K562 (cell line): ENCODE results near the gene EVPL. TPM values are rescaled to one million over a fixed set of nuclear protein-coding genes. Genes with fewer than 3 reads are reported as not detected.
A peak's percentile ranks its signal among the peaks of the same experiment; 100 is the strongest.

Source experiments
- ARID2 ChIP-seq: fragments of 450-650 bp; IDR thresholded peaks from 2 replicates; pipeline ENCODE4 v1.6.1; 2017; ENCODE audit warnings: antibody characterized with exemption, mild to moderate bottlenecking
- ATF3 ChIP-seq, 2 experiments: fragments of 450-650 bp in 1 of 2; sonication (generic) in 1 of 2; formaldehyde crosslinking in 1 of 2; IDR thresholded peaks in 1 of 2; conservative IDR thresholded peaks in 1 of 2; 2 replicates each; pipeline versions ENCODE4 v1.6.1 to v1.8.1; 2016 to 2023; ENCODE audit warnings: mild to moderate bottlenecking in 2 of 2, moderate library complexity in 2 of 2, inconsistent platforms in 1 of 2, missing genetic modification reagents in 1 of 2
- CEBPG ChIP-seq, 3 experiments: fragments of 200-800 bp in 1 of 3; sonication (Bioruptor generic) in 1 of 3; sonication (generic) in 1 of 3; formaldehyde crosslinking in 1 of 3; IDR thresholded peaks in 2 of 3; conservative IDR thresholded peaks in 1 of 3; 2 replicates each; pipeline versions ENCODE4 v1.6.1 to v1.8.0; 2016 to 2022; ENCODE audit warnings: missing compliant biosample characterization in 2 of 3, missing genetic modification characterization in 2 of 3, mild to moderate bottlenecking in 1 of 3, missing genetic modification reagents in 1 of 3
- CREB1 ChIP-seq, 2 experiments: sonication (generic) in 1 of 2; formaldehyde crosslinking in 1 of 2; IDR thresholded peaks; 2 replicates each; pipeline versions ENCODE4 v1.6.1 to v1.8.0; 2012 to 2022; ENCODE audit warnings: inconsistent platforms in 1 of 2, mild to moderate bottlenecking in 1 of 2, missing genetic modification reagents in 1 of 2, moderate library complexity in 1 of 2
- DPF2 ChIP-seq: fragments of 450-650 bp; IDR thresholded peaks from 2 replicates; pipeline ENCODE4 v1.6.1; 2016
- GABPB1 ChIP-seq: sonication (generic); formaldehyde crosslinking; IDR thresholded peaks from 2 replicates; pipeline ENCODE4 v1.8.0; 2022; ENCODE audit warnings: mild to moderate bottlenecking, missing genetic modification reagents
- HBP1 ChIP-seq: fragments of 450-650 bp; formaldehyde crosslinking; IDR thresholded peaks from 2 replicates; pipeline ENCODE4 v1.4.0; 2022; ENCODE audit warnings: missing genetic modification characterization
- L3MBTL2 ChIP-seq: fragments of 450-650 bp; IDR thresholded peaks from 2 replicates; pipeline ENCODE4 v1.6.1; 2016; ENCODE audit warnings: mild to moderate bottlenecking, moderate library complexity
- MEF2D ChIP-seq: conservative IDR thresholded peaks from 2 replicates; pipeline ENCODE4 v1.6.1; 2016; ENCODE audit warnings: low read depth, missing genetic modification characterization, missing compliant biosample characterization
- MTA3 ChIP-seq: fragments of 450-650 bp; formaldehyde crosslinking; IDR thresholded peaks from 2 replicates; pipeline ENCODE4 v1.6.1; 2017; ENCODE audit warnings: mild to moderate bottlenecking, borderline replicate concordance
- NCOR1 ChIP-seq: fragments of 450-650 bp; IDR thresholded peaks from 2 replicates; pipeline ENCODE4 v1.6.1; 2016; ENCODE audit warnings: mild to moderate bottlenecking, moderate library complexity
- NFIC ChIP-seq: fragments of 450-650 bp; IDR thresholded peaks from 2 replicates; pipeline ENCODE4 v1.6.1; 2017; ENCODE audit warnings: mild to moderate bottlenecking, inconsistent platforms
- PHF21A ChIP-seq: fragments of 450-650 bp; IDR thresholded peaks from 2 replicates; pipeline ENCODE4 v1.6.1; 2017; ENCODE audit warnings: low read depth, borderline replicate concordance
- RB1 ChIP-seq: fragments of 450-650 bp; IDR thresholded peaks from 2 replicates; pipeline ENCODE4 v1.6.1; 2017; ENCODE audit warnings: low read depth, mild to moderate bottlenecking
- SMAD4 ChIP-seq: fragments of 250-450 bp; sonication (Bioruptor Pico); conservative IDR thresholded peaks from 2 replicates; pipeline ENCODE4 v1.8.0; 2021; ENCODE audit warnings: inconsistent platforms, mild to moderate bottlenecking, moderate library complexity
- SMARCE1 ChIP-seq: fragments of 450-650 bp; IDR thresholded peaks from 2 replicates; pipeline ENCODE4 v1.7.1; 2016; ENCODE audit warnings: mild to moderate bottlenecking
- TARDBP ChIP-seq: fragments of 450-650 bp; IDR thresholded peaks from 2 replicates; pipeline ENCODE4 v1.6.1; 2016
- TSC22D4 ChIP-seq: fragments of 450-650 bp; IDR thresholded peaks from 2 replicates; pipeline ENCODE4 v1.6.1; 2016; ENCODE audit warnings: missing genetic modification characterization, missing biosample characterization, control low read depth
- VEZF1 ChIP-seq: fragments of 200-800 bp; sonication (Bioruptor generic); IDR thresholded peaks from 2 replicates; pipeline ENCODE4 v1.6.1; 2017; ENCODE audit warnings: missing genetic modification characterization, missing compliant biosample characterization
- ZBTB17 ChIP-seq: fragments of 450-650 bp; formaldehyde crosslinking; IDR thresholded peaks from 2 replicates; pipeline ENCODE4 v1.4.0; 2020; ENCODE audit warnings: mild to moderate bottlenecking
- ZNF644 ChIP-seq: fragments of 200-800 bp; sonication (Bioruptor generic); IDR thresholded peaks from 2 replicates; pipeline ENCODE4 v1.6.1; 2016; ENCODE audit warnings: low read depth, missing genetic modification characterization, missing compliant biosample characterization
- polyA plus RNA-seq, 8 experiments: library from polyadenylated mRNA; depleted of rRNA in 4 of 8; stranded (reverse) in 5 of 8; unstranded in 3 of 8; fragments of >200 nt; fragmentation: Nextera tagmentation in 2 of 8; fragmentation: Illumina TruSeq in 1 of 8; extraction: Ambion mirVana in 2 of 8; extraction: Trizol in 1 of 8; gene quantifications; 2 replicates each; pipeline versions ENCODE4 v1.2.1 to v1.2.3, GENCODE V29; 2011 to 2014; ENCODE audit warnings: inconsistent platforms in 1 of 8, missing spikeins in 1 of 8
- total RNA-seq, 7 experiments: library from RNA; depleted of rRNA in 6 of 7; stranded (reverse); fragments of >200 nt in 6 of 7; fragmentation: Illumina TruSeq in 2 of 7; extraction: Trizol in 2 of 7; gene quantifications; 2 replicates each; pipeline versions ENCODE4 v1.2.1 to v1.2.3, GENCODE V29; 2011 to 2021; ENCODE audit warnings: low replicate concordance in 1 of 7
- TF ChIP-seq, protein P1 (sequence below): fragments of 450-650 bp; IDR thresholded peaks from 2 replicates; pipeline ENCODE4 v1.7.1; 2018; ENCODE audit warnings: mild to moderate bottlenecking, low read depth; ENCODE audit not compliant: partially characterized antibody

EVPL gene
- total and polyA plus RNA-seq, 9 of the 15 experiments (the other 6 are each of a cell fraction or from before 2014, with no cell fraction given) = 0.08 to 0.18 (median 0.16) TPM; not detected in 5

- TF ChIP-seq VEZF1 (CRISPR knock-in tag) (peak; percentile 59), HBP1 (CRISPR knock-in tag) (0 out of 2 replicates have a peak, but pooled peaks have one; percentile 33), L3MBTL2 (0 out of 2 replicates have a peak, but pooled peaks have one; percentile 35), ZNF644 (tag) (peak; percentile 36; the same call in 1 of the 2 replicates), TSC22D4 (no peak), NFIC (peak; percentile 79), ZBTB17 (CRISPR knock-in tag) (0 out of 2 replicates have a peak, but pooled peaks have one; percentile 26), DPF2 (peak; percentile 97), ARID2 (no peak), MTA3 (peak; percentile 71; the same call in 1 of the 2 replicates), NCOR1 (peak; percentile 91), ATF3 (IDR thresholded peaks at IDR 0.05) (peak; percentile 60; the same call in 1 of the 2 replicates), ATF3 (CRISPR knock-in tag; conservative IDR thresholded peaks at IDR 0.05) (no peak), GABPB1 (CRISPR knock-in tag) (peak; percentile 36; the same call in 1 of the 2 replicates), SMARCE1 (peak; percentile 99), CREB1 (IDR thresholded peaks at IDR 0.05) (0 out of 2 replicates have a peak, but pooled peaks have one; percentile 29), CREB1 (CRISPR knock-in tag; IDR thresholded peaks at IDR 0.05) (no peak), SMAD4 (CRISPR knock-in tag) (peak; percentile 82), MEF2D (tag) (peak; percentile 80; the same call in 1 of the 2 replicates), CEBPG (CRISPR knock-in tag; IDR thresholded peaks at IDR 0.05) (peak; percentile 52; the same call in 1 of the 2 replicates), CEBPG (tag; conservative IDR thresholded peaks at IDR 0.05 in 1 of 2, IDR thresholded peaks at IDR 0.05 in 1 of 2) (peak; percentile 83 to 86), TARDBP (0 out of 2 replicates have a peak, but pooled peaks have one; percentile 67), RB1 (no peak), PHF21A (no peak)
- TF ChIP-seq, protein P1, sequence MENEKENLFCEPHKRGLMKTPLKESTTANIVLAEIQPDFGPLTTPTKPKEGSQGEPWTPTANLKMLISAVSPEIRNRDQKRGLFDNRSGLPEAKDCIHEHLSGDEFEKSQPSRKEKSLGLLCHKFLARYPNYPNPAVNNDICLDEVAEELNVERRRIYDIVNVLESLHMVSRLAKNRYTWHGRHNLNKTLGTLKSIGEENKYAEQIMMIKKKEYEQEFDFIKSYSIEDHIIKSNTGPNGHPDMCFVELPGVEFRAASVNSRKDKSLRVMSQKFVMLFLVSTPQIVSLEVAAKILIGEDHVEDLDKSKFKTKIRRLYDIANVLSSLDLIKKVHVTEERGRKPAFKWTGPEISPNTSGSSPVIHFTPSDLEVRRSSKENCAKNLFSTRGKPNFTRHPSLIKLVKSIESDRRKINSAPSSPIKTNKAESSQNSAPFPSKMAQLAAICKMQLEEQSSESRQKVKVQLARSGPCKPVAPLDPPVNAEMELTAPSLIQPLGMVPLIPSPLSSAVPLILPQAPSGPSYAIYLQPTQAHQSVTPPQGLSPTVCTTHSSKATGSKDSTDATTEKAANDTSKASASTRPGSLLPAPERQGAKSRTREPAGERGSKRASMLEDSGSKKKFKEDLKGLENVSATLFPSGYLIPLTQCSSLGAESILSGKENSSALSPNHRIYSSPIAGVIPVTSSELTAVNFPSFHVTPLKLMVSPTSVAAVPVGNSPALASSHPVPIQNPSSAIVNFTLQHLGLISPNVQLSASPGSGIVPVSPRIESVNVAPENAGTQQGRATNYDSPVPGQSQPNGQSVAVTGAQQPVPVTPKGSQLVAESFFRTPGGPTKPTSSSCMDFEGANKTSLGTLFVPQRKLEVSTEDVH = peak; percentile 67
These were observed 57.0 kb downstream of the EVPL start (continued) for GRCh38 chr17:75970011-75970523.
